GM19351 (cell line): ENCODE measurements around the gene GARNL3.

Source experiments
- ATAC-seq: cut with Tn5 transposase; IDR thresholded peaks from one replicate; pipeline ENCODE4 v1.9.1; 2021; ENCODE audit warnings: mild to moderate bottlenecking, moderate library complexity; ENCODE audit not compliant: unreplicated experiment

Gene GARNL3

GRCh38 chr9:127426756-127427155 lies 162.2 kb downstream of the GARNL3 start:
- no peak for ATAC-seq

- ATAC-seq: no peak
Observed at GRCh38 chr9:127428348-127428747, 163.8 kb downstream of the GARNL3 start.

- ATAC-seq: no peak
Observed at GRCh38 chr9:127430415-127430814, 165.8 kb downstream of the GARNL3 start.

DNA sequence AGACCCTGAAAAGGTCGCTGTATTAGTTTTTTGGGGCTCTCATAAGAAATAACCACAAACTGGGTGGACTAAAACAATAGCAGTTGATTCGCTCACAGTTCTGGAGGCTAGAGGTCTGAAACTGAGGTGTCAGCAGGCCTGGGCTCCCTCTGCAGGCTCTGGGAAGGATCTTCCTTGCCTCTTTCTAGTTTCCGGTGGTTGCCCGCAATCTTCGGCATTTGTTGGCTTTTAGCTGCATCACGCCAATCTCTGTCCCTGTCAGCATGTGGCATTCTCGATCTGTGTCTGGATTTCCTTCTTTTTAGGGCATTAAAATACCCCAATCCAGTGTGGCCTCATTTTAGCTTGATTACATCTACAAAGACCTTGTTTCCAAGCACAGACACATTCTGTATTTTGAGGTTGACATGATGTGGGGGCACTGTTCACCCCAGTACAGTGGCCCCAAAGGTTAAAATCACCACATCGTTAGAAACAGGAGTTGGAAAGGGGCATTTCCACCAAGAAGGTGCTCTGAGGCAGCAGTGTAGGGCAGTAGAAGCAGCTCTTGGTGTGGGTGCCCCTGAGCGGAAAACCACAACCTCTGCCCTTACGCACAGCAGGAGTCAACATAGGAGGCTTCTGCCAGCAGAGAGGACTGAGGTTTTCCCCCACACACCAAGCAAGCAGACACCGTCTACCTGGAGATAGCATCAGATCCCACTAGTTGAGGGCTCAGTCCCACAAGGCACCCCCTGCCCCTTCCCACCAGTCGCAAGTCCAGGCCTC lies 173.1 kb downstream of the GARNL3 start:
- no peak for ATAC-seq

GRCh38 chr9:127438394-127438793 lies 173.8 kb downstream of the GARNL3 start:
- no peak for ATAC-seq
